H1 (cell line): ENCODE results near the gene CHRNA1. TPM values are rescaled to one million over a fixed set of nuclear protein-coding genes. Genes with fewer than 3 reads are reported as not detected.

ENCODE experiments used
- CTCF ChIA-PET: fragments of 300-600 bp; sonication (Branson Sonifier 250); formaldehyde crosslinking; loops from one replicate; lab custom pipeline; 2021; ENCODE audit not compliant: partially characterized antibody; lab: Charles Lee
- POLR2A ChIA-PET: fragments of 300-600 bp; sonication (Branson Sonifier 250); formaldehyde crosslinking; loops from one replicate; lab custom pipeline; 2021; ENCODE audit warnings: inconsistent platforms; ENCODE audit not compliant: partially characterized antibody; lab: Charles Lee
- DNase-seq, 2 experiments: peaks; one replicate each; pipeline versions ENCODE4 v3.0.0 to v3.0.0-alpha.2; 2010 to 2022; ENCODE audit warnings: low spot score in 2 of 2, low read depth in 1 of 2, mixed read lengths in 1 of 2
- FAIRE-seq: peaks from 2 replicates; lab custom pipeline; 2011; peaks lifted over from hg19 to GRCh38; lab: Jason Lieb, UNC
- H2AFZ ChIP-seq: 2 replicates; pipeline ENCODE4 v1.8.1; 2012; ENCODE audit warnings: low read length, inconsistent platforms
- H2AK5ac ChIP-seq: 2 replicates; pipeline ENCODE4 v1.6.1; 2013; ENCODE audit warnings: low read depth, low read length
- H2BK120ac ChIP-seq: replicated peaks from 2 replicates; pipeline ENCODE3; 2013; ENCODE audit warnings: low read depth, low read length, inconsistent platforms
- H2BK12ac ChIP-seq: 2 replicates; pipeline ENCODE4 v1.6.1; 2013; ENCODE audit warnings: low read depth, low read length
- H2BK15ac ChIP-seq: 2 replicates; pipeline ENCODE4 v1.6.1; 2013; ENCODE audit warnings: low read length
- H2BK20ac ChIP-seq: 2 replicates; pipeline ENCODE4 v1.6.1; 2013; ENCODE audit warnings: low read length
- H2BK5ac ChIP-seq: 2 replicates; pipeline ENCODE4 v1.6.1; 2013; ENCODE audit warnings: low read depth, low read length
- H3K14ac ChIP-seq: 2 replicates; pipeline ENCODE4 v1.6.1; 2013; ENCODE audit warnings: inconsistent platforms; ENCODE audit not compliant: insufficient read length
- H3K18ac ChIP-seq: 2 replicates; pipeline ENCODE4 v1.6.1; 2013; ENCODE audit warnings: low read length; ENCODE audit errors: extremely low read depth
- H3K23ac ChIP-seq: 2 replicates; pipeline ENCODE4 v1.6.1; 2013; ENCODE audit warnings: inconsistent platforms; ENCODE audit not compliant: insufficient read length
- H3K23me2 ChIP-seq: 2 replicates; pipeline ENCODE4 v1.6.1; 2013; ENCODE audit warnings: low read depth, low read length
- H3K27ac ChIP-seq: 2 replicates; pipeline ENCODE4 v1.6.1; 2011; ENCODE audit warnings: low read depth, low read length, inconsistent platforms
- H3K27me3 ChIP-seq, 4 experiments: replicated peaks in 1 of 4; 1 replicate in 1 of 4; 2 replicates in 3 of 4; pipeline versions ENCODE4 v1.6.1 to v1.8.1; 2011 to 2013; ENCODE audit warnings: low read length in 3 of 4, mild to moderate bottlenecking in 3 of 4, inconsistent platforms in 2 of 4, mixed read lengths in 2 of 4, moderate library complexity in 1 of 4; ENCODE audit not compliant: control insufficient read depth in 3 of 4, insufficient read depth in 3 of 4; ENCODE audit errors: extremely low read depth in 1 of 4
- H3K36me3 ChIP-seq, 4 experiments: 2 replicates each; pipeline versions ENCODE4 v1.6.1 to v1.8.1; 2011 to 2013; ENCODE audit warnings: mild to moderate bottlenecking in 4 of 4, low read length in 3 of 4, moderate library complexity in 2 of 4, control low read depth in 1 of 4, inconsistent platforms in 1 of 4; ENCODE audit not compliant: insufficient read depth in 4 of 4, control insufficient read depth in 2 of 4
- H3K4ac ChIP-seq: replicated peaks from 2 replicates; pipeline ENCODE3; 2013; ENCODE audit warnings: low read length, low read depth, mixed read lengths, inconsistent platforms; ENCODE audit not compliant: insufficient read length
- H3K4me1 ChIP-seq, 4 experiments: replicated peaks in 1 of 4; 1 replicate in 1 of 4; 2 replicates in 3 of 4; pipeline versions ENCODE4 v1.6.1 to v1.8.1; 2011 to 2013; ENCODE audit warnings: low read length in 3 of 4, inconsistent platforms in 2 of 4, mixed read lengths in 1 of 4; ENCODE audit not compliant: insufficient read depth in 4 of 4, control insufficient read depth in 3 of 4
- H3K4me2 ChIP-seq, 2 experiments: 2 replicates each; pipeline versions ENCODE4 v1.6.1 to v1.8.1; 2011 to 2013; ENCODE audit warnings: low read depth in 2 of 2, low read length in 2 of 2, control low read depth in 1 of 2, inconsistent platforms in 1 of 2, mild to moderate bottlenecking in 1 of 2; ENCODE audit not compliant: insufficient read depth in 1 of 2
- H3K4me3 ChIP-seq, 4 experiments: fragments of 200-600, 300-600 bp in 1 of 4; sonication (generic), shearing (Covaris generic), sonication (Bioruptor Twin) in 1 of 4; 2 replicates each; pipeline versions ENCODE4 v1.5.1 to v1.8.1; 2011 to 2016; ENCODE audit warnings: low read length in 4 of 4, low read depth in 3 of 4, control low read depth in 2 of 4, inconsistent platforms in 2 of 4, mild to moderate bottlenecking in 2 of 4, mixed read lengths in 1 of 4, moderate library complexity in 1 of 4; ENCODE audit not compliant: insufficient read depth in 2 of 4; ENCODE audit errors: extremely low read depth in 1 of 4
- H3K56ac ChIP-seq: replicated peaks from 2 replicates; pipeline ENCODE3; 2013; ENCODE audit warnings: low read depth, mild to moderate bottlenecking, mixed read lengths, low read length, inconsistent platforms; ENCODE audit not compliant: insufficient read length
- H3K79me1 ChIP-seq: 2 replicates; pipeline ENCODE4 v1.6.1; 2013; ENCODE audit warnings: low read depth, low read length, control low read depth
- H3K79me2 ChIP-seq, 2 experiments: 2 replicates each; pipeline versions ENCODE4 v1.6.1 to v1.8.1; 2012 to 2013; ENCODE audit warnings: low read length in 2 of 2, mild to moderate bottlenecking in 2 of 2, inconsistent platforms in 1 of 2; ENCODE audit not compliant: insufficient read depth in 2 of 2, control insufficient read depth in 1 of 2
- H3K9ac ChIP-seq, 4 experiments: replicated peaks in 1 of 4; 1 replicate in 1 of 4; 2 replicates in 3 of 4; pipeline versions ENCODE4 v1.6.1 to v1.8.1; 2011 to 2013; ENCODE audit warnings: low read depth in 3 of 4, low read length in 3 of 4, control low read depth in 2 of 4, mild to moderate bottlenecking in 2 of 4, moderate library complexity in 2 of 4, inconsistent platforms in 1 of 4; ENCODE audit errors: extremely low read depth in 1 of 4
- H3K9me3 ChIP-seq, 2 experiments: 2 replicates each; pipeline versions ENCODE4 v1.6.1 to v1.8.1; 2012 to 2013; ENCODE audit warnings: mild to moderate bottlenecking in 2 of 2, moderate library complexity in 2 of 2, control low read depth in 1 of 2, inconsistent platforms in 1 of 2, low read depth in 1 of 2, low read length in 1 of 2, mixed read lengths in 1 of 2; ENCODE audit not compliant: insufficient read depth in 2 of 2
- H4K20me1 ChIP-seq, 2 experiments: replicated peaks in 1 of 2; 2 replicates each; pipeline versions ENCODE3 to v1.8.1; 2011 to 2013; ENCODE audit warnings: inconsistent platforms in 2 of 2, low read length in 2 of 2, mild to moderate bottlenecking in 1 of 2; ENCODE audit not compliant: insufficient read depth in 2 of 2, control insufficient read depth in 1 of 2
- H4K5ac ChIP-seq: 2 replicates; pipeline ENCODE4 v1.6.1; 2013; ENCODE audit warnings: low read length, low read depth, mixed read lengths, inconsistent platforms; ENCODE audit not compliant: insufficient read length
- H4K8ac ChIP-seq: 2 replicates; pipeline ENCODE4 v1.8.0; 2013; ENCODE audit warnings: mild to moderate bottlenecking, moderate library complexity, low read length, inconsistent platforms; ENCODE audit not compliant: insufficient read depth; ENCODE audit errors: extremely low read depth
- H4K91ac ChIP-seq: replicated peaks from 2 replicates; pipeline ENCODE3; 2013; ENCODE audit warnings: low read length, mixed read lengths, inconsistent platforms; ENCODE audit not compliant: insufficient read length
- CHD1 ChIP-seq: IDR thresholded peaks from 2 replicates; pipeline ENCODE4 v1.6.1; 2012; ENCODE audit warnings: low read depth, low read length, improper control_type of control experiment
- KDM1A ChIP-seq: fragments of 200-600, 300-600 bp; sonication (generic); IDR thresholded peaks from 2 replicates; pipeline ENCODE4 v1.7.1; 2016; ENCODE audit warnings: mild to moderate bottlenecking, low read length, borderline replicate concordance
- POLR2AphosphoS5 ChIP-seq: IDR thresholded peaks from 2 replicates; pipeline ENCODE4 v1.6.1; 2011; ENCODE audit warnings: low read depth, low read length
- SAP30 ChIP-seq: fragments of 300-600 bp; sonication (generic); IDR thresholded peaks from 2 replicates; pipeline ENCODE4 v1.7.1; 2012; ENCODE audit warnings: low read length, moderate library complexity, mild to moderate bottlenecking, inconsistent platforms; ENCODE audit not compliant: insufficient read depth, insufficient replicate concordance
- TBP ChIP-seq: IDR thresholded peaks from 2 replicates; pipeline ENCODE4 v1.6.1; 2011; ENCODE audit warnings: low read depth, low read length, improper control_type of control experiment
- USF2 ChIP-seq: IDR thresholded peaks from 2 replicates; pipeline ENCODE4 v1.6.1; 2011; ENCODE audit warnings: low read length, improper control_type of control experiment
- WGBS, 2 experiments: shearing (Covaris generic) in 1 of 2; methylation state at CpG; one replicate each; pipeline versions ENCODE4 v1.1.6 to v1.1.7; 2013 to 2015; ENCODE audit warnings: low lambda C conversion rate in 2 of 2, mixed read lengths in 2 of 2, inconsistent platforms in 1 of 2, low coverage in 1 of 2, missing lambda C conversion rate in 1 of 2; ENCODE audit not compliant: insufficient replicate concordance in 2 of 2, insufficient coverage in 1 of 2, insufficient read length in 1 of 2; ENCODE audit errors: extremely low coverage in 1 of 2, missing lambda C conversion rate in 1 of 2; 5-methylcytosine and 5-hydroxymethylcytosine counted together
- polyA plus RNA-seq, 7 experiments: library from polyadenylated mRNA; depleted of rRNA in 3 of 7; stranded (reverse) in 5 of 7; unstranded in 2 of 7; fragments of >200 nt in 5 of 7; fragments of 200-250 nt in 2 of 7; gene quantifications; 1 replicate in 5 of 7; 2 replicates in 1 of 7; 4 replicates in 1 of 7; pipeline versions ENCODE4 v1.2.1 to v1.2.3, GENCODE V29; 2011 to 2013; ENCODE audit warnings: missing spikeins in 2 of 7, mixed read lengths in 2 of 7
- total RNA-seq: library from RNA; stranded (reverse); fragmentation: NEBNext Ultra II Directional; extraction: Animal tissue kit (Norgen Biotek cat#: 25700); gene quantifications from 2 replicates; pipeline ENCODE4 v1.2.1, GENCODE V29; 2021

CHRNA1 gene
- total and polyA plus RNA-seq, 2 of the 8 experiments (the other 6 are each of a cell fraction or from before 2014, with no cell fraction given): 0.11 to 0.15 TPM

- Histone ChIP-seq H3K4me3 (no peak overlapping the region), H3K14ac (no peak overlapping the region), H3K79me1 (no peaks in the 10 kb centered on the region), H3K4ac (no peak overlapping the region), H2AFZ (no peak overlapping the region), H4K8ac (no peak overlapping the region), H2BK20ac (no peak overlapping the region), H3K4me1 (peaks cover 0 to 5% (median 0%) of the 10 kb centered on the region in 4 experiments; a peak in 1 of 7 replicates), H2BK15ac (no peak overlapping the region), H2AK5ac (no peak overlapping the region), H4K91ac (no peak overlapping the region), H3K27me3 (no peaks in the 10 kb centered on the region; a peak in 1 of 7 replicates), H3K18ac (no peak overlapping the region), H2BK120ac (no peak overlapping the region), H3K56ac (no peak overlapping the region), H4K20me1 (no peaks in the 10 kb centered on the region), H3K36me3 (no peaks in the 10 kb centered on the region), H3K27ac (no peak overlapping the region), H3K9ac (no peak overlapping the region), H3K23ac (no peak overlapping the region), H3K9me3 (no peaks in the 10 kb centered on the region), H3K4me2 (no peak overlapping the region), H3K23me2 (no peaks in the 10 kb centered on the region), H4K5ac (no peak overlapping the region), H3K79me2 (no peaks in the 10 kb centered on the region), H2BK12ac (no peak overlapping the region), H2BK5ac (no peak overlapping the region)
- DNase-seq (no peak), FAIRE-seq (no peak)
- no peak for TF ChIP-seq KDM1A
- TF ChIP-seq SAP30: no peak
- TF ChIP-seq USF2: no peak
- no peak for TF ChIP-seq CHD1
- TF ChIP-seq TBP: no peak
- TF ChIP-seq POLR2AphosphoS5: no peak
- WGBS, 2 experiments: 93% methylated on average over 5 of the region's 5 CpGs; no CpG with 5 or more reads in 1 of the 2 experiments
- ChIA-PET CTCF (interaction anchor here (0.8 to 5.8 kb wide), 12 partner anchors 9 to 566 kb away, joined by 3 to 55 read pairs (median 4); no protein-coding TSS in a partner anchor), POLR2A (interaction anchor here (0.6 to 1.9 kb wide), 5 partner anchors 8 to 264 kb away, joined by 3 to 5 read pairs (median 3); no protein-coding TSS in a partner anchor)
Observed at GRCh38 chr2:174762464-174762863, 1.8 kb downstream of the CHRNA1 start.
